GM21367 (cell line): ENCODE data around the gene OR4E1.
"Not testable (repeated sequence)": the region's sequence is repeated elsewhere in the genome, so short reads cannot be mapped to it uniquely, and the experiment has no call there.

Source experiments
- ATAC-seq: cut with Tn5 transposase; IDR thresholded peaks from one replicate; pipeline ENCODE4 v1.9.1; 2021; ENCODE audit not compliant: unreplicated experiment

Gene OR4E1, protein sequence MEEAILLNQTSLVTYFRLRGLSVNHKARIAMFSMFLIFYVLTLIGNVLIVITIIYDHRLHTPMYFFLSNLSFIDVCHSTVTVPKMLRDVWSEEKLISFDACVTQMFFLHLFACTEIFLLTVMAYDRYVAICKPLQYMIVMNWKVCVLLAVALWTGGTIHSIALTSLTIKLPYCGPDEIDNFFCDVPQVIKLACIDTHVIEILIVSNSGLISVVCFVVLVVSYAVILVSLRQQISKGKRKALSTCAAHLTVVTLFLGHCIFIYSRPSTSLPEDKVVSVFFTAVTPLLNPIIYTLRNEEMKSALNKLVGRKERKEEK

DNA sequence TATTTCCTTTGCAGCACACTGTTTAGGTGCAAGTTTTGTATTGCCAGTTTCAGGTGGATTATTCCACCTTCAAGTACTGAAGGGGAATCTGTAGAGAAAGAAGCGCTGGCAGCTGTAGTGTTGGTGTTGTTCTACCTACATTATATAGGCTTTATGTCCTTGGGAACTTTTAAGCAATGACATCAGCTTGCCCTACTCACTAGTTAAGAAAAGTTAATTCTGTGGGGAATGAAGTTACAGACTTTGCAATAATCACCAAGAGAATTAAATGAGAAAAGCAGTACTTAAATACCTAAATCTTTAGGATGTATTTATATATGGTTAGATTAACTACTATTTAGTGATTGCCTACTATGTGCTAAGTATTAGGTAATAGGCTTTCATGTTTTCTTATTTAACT, at the start of gene OR4E1:
Gene OR4E1 (minus strand): TSS at position 101 of the 400 bp plus-strand sequence. CDS start 2,883 bp downstream, outside the sequence.
- no peak for ATAC-seq

DNA sequence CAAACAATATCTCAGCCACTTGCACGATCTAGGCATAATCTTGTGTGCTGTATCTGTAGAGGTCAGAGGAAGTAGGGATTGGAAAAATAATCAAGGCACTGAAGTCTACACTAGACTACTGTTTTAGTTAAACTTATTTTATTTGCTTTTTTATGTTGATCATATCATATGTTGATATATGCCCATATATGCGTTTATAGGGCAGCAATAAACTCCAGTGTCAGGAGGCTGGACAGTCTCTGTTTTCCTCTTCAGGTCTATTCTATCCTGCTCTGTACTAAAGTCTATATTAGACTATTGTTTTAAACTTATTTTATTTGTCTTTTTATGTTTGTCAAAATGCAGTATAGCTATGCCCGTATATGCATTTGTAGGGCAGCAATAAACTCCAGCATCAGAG, 47.9 kb upstream of the OR4E1 start:
- no peak for ATAC-seq

DNA sequence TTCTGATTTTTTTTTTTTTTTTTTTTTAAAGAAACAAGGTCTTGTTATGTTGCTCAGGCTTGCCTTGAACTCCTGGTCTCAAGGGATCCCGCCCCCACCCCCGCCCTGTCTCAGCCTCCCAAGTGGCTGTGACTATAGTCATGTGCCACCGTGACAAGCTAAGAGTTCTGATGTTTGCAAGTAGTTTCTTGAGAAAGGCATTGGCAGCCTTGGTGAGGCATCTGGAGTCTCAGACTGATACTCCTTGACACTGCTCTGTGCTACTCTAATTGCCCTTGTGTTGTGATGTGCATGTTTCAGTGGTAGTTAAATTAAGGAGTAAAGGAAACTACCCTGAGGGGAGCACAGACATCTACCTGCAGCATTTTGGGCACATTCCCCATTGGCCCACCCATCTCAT, 46.2 kb upstream of the OR4E1 start:
- no peak for ATAC-seq

DNA sequence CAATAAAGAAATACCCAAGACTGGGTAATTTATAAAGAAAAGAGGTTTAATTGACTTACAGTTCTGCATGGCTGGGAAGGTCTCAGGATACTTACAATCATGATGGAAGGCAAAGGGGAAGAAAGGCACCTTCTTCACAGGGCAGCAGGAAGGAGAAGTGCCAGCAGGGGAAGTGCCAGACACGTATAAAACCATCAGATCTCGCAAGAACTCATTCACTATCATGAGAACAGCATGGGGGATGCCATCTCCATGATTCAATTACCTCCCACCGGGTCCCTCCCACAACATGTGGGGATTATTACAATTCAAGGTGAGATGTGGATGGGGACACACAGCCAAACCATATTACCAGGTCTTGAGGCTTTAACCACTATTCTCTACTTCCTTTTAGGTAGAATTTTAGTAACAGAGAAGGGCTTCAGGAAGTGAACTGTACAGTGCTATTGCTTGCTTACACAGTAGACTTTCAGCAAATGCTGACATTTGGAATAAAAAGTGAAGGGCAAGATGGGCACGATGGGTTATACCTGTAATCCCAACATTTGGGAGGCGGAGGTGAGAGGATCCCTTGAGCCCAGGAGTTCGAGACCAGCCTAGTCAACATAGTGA, 40.8 kb upstream of the OR4E1 start:
- no peak for ATAC-seq

DNA sequence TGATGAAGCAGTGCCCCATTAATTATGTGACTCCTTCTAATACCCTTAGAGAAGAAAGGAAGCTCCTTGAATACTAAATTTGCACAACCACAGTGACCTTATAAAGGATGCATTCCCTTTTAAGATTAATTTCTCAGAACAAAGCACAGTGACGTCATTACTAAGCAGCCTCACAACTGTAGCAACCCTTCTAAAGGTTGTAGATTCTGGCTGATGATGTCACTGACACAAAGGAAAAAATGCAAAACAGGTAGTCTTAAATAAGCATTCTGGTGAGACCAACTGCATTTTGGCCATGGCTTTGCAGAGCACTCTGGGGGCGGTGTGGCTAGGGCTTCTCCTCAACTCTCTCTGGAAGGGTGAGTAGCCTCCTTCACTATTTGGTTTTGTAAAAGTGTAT, 38.4 kb upstream of the OR4E1 start:
- ATAC-seq = no peak

DNA sequence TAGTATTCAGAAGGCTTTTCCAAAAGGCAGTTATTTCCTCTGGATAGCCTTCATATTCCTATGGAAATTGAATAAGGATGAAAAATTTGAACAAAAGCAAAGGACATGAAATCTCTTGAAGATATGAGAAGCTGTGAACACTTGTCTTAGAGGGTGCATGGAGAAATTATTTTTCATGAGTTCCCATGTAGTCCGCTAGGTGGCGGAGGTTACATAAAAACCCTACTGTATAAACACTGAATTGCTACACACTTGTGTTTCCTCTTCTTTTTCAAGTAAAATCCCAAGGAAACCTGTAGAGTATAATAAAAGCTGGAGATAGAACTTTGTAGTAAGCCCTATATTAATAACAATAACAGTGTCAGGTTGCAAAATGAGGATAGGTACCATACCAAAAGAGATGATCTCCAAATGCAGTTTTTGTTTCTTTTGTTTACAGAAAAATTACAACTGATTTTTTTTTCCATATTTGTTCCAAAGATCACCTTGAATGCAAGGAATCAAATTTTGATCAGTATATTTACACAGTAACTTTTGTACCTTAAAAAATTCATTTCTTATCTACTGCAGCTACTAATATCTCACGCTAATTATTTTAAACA, 37.8 kb upstream of the OR4E1 start:
- ATAC-seq = peak; percentile 77

DNA sequence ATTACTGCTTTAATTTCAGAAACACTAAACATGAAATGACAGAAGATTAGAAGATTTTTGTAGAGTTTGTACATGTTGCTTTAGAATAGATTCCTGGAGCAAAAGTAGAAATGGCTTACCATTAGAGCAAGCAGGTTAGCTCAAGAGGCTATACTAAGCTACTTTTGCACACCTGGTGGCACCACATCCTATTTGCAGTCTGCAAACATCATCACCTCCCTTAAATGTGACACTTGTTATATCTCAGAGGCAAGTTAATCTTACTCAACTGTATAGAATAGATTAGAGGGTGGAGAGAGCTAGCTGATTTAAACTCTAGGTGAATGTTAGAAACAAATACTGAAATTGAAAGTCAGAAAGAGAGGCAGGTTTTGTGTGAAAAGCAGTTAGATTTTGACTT, 30.7 kb upstream of the OR4E1 start:
- ATAC-seq = no peak

DNA sequence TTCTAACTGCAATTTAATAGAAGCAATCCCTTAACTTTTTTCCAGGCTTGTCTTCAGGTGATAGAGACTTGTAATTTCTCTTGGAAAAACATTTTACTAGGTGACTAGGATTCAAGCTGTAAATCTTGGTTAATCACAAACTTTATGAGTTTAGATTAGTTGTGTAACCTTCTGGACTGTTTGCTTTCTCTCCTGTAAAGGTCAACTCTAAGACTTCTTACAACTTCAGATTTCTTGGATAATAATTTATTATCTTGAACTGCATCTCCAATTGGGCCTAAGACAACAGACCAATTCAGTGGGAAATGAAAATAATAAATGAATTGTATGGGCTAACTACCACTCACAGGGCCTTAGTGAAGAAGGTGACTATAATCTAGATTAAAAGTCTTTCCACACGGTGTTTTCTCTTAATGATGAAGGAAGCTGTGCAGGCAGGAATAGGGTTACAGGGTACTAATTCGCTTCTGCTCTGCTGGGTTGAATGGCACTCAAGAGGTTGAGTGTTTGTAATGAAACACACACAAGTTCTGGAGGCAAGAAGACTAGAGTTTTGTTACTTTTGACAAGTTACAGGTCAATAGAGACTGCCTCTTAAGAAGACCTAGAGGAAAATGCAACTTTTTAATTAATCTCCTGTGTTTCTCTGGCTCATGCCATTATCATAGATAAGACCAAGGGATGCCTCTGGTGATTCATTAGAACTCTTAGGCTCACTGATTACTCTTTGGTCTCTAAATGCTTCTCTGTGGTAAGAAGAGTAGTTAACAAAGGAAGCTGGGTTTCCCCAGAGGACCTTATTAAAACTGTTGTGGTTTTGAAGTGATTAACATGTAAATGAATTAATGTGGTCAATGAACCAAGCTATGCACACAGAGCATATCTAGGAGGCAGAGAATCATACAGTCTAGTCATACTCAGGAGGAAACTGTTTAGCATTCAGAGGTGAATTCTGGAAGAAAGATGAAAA, 30.0 kb upstream of the OR4E1 start:
- no peak for ATAC-seq

DNA sequence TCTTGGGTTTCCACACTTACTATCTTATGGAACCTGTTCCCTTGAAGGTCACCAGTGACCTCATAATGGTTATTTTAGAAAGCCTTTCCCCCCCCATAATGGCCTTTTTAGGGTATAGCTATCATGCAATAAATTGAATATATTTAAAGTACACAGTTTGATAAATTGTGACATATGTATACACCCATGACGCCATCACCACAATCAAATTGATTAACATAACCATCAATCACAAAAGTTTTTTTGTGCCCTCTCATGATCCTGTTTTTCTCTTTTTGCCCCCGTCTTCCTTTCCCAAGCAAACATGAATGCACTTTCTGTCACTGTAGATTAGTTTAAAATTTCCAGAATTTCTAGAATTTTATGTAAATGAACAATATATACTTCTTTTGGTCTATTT, 28.7 kb upstream of the OR4E1 start:
- ATAC-seq = no peak

DNA sequence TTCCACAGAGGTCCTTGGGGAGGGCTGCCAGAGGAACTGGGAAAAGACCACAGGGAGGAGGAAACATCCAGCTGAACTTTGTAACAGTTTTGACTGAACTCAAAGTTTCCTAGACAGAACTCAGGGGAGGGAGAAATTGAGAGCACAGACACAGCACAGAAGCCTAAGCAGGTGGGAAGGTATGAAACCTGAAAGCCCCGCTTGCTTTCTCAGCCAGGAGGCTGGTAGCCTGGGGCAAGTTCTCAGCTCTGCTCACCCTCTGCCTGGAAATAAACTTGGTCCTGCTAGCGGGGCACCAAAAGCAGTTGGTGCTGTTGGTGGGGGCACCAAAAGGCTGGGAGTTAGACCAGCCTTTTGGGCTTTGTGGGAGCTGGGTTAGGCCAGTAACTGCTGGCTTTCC, 25.9 kb upstream of the OR4E1 start:
- ATAC-seq = no peak

DNA sequence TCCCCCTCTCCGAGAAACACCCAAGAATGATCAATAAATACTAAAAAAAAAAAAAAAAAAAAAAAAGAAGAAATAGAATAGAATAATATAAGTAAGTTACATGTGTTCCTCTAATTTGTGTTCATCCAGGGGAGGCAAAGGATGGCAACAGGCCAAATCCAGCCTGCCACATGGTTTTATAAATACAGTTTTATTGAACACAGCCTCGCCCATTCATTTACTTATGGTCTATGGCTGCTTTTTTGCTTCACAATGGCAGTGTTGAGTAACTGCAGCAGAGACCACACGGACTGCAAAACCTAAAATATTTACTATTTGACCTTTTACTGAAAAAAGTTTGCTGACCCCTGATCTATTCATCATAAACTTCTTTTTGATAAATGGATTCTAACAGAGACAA, 24.9 kb upstream of the OR4E1 start:
- not testable (repeated sequence) for ATAC-seq

DNA sequence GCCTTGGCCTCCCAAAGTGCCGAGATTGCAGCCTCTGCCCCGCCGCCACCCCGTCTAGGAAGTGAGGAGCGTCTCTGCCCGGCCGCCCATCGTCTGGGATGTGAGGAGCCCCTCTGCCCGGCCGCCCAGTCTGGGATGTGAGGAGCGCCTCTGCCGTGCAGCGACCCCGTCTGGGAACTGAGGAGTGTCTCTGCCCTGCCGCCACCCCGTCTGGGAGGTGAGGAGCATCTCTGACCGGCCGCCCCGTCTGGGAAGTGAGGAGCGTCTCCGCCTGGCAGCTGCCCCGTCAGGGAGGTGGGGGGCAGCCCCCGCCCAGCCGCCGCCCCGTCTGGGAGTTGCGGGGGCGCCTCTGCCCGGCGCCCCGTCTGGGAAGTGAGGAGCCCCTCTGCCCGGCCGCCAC, 24.0 kb upstream of the OR4E1 start:
- ATAC-seq = not testable (repeated sequence)

DNA sequence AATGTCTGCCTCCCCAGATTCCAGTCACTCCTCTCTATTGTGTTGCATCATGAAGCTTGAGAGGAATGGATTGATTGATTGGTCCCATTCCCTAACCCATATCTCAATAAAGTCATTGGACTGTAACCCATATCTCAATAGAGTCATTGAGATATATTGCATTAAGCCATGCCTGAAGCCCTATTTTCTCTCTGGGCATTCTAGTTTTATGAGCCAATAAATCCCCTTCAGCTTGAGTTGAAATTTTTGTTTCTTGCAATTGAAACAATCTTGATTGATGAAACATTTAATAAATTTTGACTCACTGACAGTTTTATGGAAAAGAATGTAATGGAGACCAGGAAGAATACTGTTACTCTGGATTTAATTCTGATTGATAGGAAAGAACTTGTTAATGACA, 20.8 kb upstream of the OR4E1 start:
- no peak for ATAC-seq

DNA sequence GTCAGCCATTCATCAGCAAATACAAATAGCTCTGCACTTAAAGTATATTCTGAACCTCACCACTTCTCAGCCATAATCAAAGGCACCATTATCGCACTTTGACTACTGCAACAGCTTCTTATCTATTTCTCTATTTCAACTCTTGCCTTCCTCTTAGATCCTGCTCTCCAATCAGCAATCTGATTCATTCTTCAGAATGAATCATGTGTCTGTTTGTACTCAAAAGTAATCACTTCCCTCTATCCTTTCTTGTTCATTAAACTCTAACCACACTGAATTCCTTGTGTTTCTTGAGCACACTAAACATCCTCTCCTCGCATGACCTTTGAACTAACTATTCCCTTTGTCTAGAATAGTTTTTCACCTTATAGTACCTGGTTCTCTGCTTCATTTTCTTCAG, 12.8 kb upstream of the OR4E1 start:
- ATAC-seq = no peak

DNA sequence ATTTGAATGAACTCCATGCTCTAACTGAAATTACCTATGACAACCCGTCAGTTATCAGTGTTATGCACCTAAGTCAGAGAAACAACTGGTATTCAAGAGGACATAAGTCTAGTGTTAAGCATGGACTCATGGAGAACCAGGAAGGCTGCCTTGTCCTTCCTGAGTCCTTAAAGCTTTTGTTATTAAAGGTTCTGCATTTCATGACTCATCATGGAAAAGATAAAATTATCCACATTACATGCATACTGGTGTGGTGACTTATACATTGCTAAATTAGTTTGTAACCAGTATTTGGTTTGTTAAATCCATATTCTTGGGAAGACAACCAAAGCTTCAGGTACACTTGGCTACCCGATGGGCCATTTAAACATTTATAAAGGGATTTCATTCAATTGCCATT, 6.5 kb upstream of the OR4E1 start:
- ATAC-seq = no peak

DNA sequence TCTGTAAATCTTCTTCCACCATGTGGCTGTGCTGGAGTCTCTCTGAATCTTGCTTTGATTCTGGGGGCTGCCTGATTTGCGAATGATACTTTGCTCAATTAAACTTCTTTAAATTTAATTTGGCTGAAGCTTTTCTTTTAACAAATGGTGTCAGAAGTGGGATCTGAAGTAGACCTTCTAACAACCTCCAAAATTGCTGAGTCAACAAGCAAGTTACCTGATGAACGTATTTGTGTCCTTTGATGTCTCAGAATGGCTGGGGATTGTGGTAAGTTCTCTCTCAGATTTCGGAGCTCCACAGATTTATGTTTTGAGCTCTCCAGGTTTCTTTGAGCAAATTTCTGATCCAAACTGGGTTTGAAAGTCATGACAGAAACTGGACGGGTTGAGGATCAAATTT, 1.9 kb upstream of the OR4E1 start:
- ATAC-seq = no peak

DNA sequence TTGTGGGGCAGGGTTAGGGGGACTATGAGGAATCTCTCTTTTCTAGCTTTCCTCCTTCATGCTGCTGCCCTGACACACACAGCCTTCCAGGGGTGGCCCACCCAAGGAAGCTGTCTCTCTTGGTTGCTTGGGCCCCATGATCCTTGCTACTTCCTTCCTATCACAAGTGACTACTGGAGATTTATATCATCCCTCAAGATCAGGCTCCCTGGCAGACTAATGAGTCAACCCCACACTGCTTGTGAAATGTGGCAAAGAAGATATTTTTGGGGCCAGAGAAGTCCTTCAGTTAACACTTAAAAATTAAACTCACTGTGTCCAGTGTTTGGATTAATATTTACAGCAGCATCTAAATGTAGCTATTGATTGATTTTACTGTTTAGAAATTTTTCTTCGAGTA, 1.5 kb downstream of the OR4E1 start:
- ATAC-seq = no peak

DNA sequence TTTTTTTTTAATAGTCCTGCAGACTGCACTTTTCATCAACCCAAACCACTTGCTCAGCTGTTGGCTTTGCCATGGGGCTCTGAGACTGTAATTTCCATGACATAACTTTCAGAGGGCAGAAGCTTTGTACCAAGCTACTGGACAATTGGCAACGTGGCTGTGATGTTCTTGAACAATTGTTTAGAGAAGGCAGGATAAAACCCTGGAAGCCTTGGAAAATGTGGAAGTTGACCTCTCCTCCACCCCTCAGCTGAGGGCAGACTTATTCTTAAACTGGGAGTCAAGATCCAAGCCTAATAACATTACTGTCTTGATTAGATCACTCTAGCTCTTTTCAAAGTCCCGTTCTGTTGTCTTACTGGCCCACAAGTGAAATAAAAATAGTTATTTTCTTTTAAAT, 2.2 kb downstream of the OR4E1 start:
- ATAC-seq = no peak

DNA sequence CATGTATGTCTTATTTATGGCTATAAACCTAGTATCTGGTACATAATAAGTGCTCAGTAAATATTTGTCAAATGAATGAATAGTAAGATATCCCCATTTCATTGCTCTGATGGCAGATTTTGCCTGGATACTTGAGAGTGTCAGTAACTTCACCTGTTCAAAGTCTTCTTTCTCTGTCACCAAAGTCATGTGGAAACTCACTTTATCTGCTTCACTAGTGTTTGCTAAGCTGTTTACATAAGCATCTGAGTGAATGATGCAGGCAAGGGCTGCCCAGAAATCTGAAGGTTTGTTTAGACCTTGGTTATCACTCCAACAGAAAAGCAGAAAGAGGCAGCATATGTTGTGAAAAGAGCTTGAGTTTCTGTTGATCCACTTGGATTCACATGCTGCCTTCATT, 4.3 kb downstream of the OR4E1 start:
- no peak for ATAC-seq

DNA sequence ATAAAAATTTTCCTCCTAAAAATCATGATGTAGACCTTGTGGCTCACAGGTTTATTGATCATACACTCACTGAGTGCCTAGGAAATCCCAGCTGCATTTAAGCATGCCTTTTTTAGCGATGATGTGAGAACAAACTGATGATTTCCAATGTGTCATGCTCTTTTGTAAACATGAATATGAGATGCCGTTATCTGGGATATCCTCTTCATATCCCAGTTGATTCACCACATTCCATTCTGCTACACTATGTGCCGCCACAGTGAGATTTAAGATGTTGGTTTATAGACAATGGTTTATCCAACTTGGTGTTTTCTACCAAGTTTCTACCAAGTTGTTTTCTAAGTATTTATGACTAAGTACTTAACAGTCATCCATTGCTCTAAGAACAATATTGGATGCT, 5.2 kb downstream of the OR4E1 start:
- ATAC-seq = no peak

DNA sequence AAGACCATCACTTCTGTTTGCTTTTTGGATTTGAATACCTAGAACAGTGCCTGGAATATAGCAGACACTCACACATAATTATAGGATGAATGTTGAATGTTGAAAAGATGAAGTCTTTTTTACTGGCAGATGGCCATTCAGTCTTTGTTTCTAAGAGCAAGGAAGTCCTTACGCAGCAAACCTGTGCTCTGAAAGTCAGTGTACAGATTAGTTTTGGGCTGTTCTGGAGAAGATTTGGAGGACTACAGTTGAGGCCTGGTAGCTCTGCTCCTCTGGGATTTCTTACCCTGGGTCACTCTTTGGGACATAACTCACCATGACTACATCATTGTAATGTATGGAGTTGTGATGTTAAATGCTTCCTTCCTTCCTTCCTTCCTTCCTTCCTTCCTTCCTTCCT, 16.6 kb downstream of the OR4E1 start:
- ATAC-seq = no peak
